AG09309 (cell line): ENCODE data around the gene KLHL12.
"Not testable (repeated sequence)": the region's sequence is repeated elsewhere in the genome, so short reads cannot be mapped to it uniquely, and the experiment has no call there.

Experiments used
- DNase-seq: peaks from one replicate; pipeline ENCODE4 v3.0.0-alpha.2; 2010; ENCODE audit warnings: low read depth
- H3K4me3 ChIP-seq: 2 replicates; pipeline ENCODE4 v1.5.1; 2011; ENCODE audit warnings: mild to moderate bottlenecking, low read depth, low read length, moderate library complexity; ENCODE audit not compliant: control insufficient read depth
- TF ChIP-seq, protein P1 (sequence below): IDR thresholded peaks from 2 replicates; pipeline ENCODE4 v1.5.1; 2011; ENCODE audit warnings: mild to moderate bottlenecking, low read depth, low read length, inconsistent platforms; ENCODE audit not compliant: insufficient read depth, control insufficient read depth; ENCODE audit errors: missing control alignments

Gene KLHL12

DNA sequence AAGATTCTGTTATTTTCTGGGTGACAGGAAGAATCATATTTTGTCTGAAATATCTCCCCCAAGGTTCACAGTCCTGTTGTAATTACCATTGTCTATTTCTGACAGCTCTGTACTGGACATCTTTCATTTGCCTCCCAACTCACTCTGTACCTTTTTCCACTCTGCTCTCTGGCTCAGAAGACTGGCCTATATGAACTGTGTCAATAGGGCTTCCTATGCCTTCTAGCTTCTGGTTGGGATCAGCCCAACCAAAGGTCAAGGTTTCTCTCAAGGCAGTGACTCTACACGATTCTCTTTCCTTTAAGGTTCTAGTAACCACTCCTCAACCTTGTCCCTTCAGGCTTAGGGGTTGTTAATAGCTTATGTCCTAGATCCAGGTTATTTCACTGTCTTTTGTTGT is 17.5 kb downstream of the KLHL12 start:
- no peak for DNase-seq
- TF ChIP-seq, protein P1, sequence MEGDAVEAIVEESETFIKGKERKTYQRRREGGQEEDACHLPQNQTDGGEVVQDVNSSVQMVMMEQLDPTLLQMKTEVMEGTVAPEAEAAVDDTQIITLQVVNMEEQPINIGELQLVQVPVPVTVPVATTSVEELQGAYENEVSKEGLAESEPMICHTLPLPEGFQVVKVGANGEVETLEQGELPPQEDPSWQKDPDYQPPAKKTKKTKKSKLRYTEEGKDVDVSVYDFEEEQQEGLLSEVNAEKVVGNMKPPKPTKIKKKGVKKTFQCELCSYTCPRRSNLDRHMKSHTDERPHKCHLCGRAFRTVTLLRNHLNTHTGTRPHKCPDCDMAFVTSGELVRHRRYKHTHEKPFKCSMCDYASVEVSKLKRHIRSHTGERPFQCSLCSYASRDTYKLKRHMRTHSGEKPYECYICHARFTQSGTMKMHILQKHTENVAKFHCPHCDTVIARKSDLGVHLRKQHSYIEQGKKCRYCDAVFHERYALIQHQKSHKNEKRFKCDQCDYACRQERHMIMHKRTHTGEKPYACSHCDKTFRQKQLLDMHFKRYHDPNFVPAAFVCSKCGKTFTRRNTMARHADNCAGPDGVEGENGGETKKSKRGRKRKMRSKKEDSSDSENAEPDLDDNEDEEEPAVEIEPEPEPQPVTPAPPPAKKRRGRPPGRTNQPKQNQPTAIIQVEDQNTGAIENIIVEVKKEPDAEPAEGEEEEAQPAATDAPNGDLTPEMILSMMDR: no peak
- no peak overlapping the region for H3K4me3 ChIP-seq

DNA sequence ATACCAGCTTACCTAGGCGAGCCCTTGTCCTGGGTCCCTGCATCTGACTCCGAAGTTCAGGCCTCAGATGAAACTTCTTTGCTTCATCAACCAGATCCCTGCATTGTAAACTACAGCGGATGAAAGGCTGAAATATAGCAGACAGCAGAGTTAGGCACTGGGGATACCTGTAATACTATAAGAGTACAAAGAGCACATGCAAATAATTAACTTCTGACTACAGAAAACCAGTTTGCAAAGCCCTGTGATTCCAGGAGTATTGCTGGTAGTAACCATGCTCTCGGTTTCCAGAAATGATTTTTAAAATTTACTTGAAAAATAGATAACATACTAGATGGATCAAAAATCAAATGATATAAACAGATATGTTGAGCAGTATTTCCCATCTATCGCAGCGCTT is 18.0 kb downstream of the KLHL12 start:
- DNase-seq: no peak
- H3K4me3 ChIP-seq: no peak overlapping the region
- TF ChIP-seq, protein P1: no peak

DNA sequence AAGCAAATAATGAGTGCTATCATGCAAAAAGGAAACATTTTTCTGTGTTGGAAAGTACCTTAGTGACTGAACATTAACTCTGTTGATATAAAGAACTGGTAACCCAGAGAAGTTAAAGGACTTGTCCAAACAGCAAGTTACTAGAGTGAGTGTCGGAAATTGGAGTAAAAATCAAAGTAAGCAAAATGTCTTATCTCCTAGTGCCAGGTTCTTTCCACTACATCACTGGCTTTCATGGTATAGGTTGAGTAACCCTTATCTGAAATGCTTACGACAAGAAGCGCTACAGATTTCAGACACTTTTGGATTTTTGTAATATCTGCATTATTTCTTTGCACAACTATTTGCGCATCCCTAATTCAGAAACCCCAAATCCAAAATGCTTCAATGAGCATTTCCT is 21.7 kb downstream of the KLHL12 start:
- H3K4me3 ChIP-seq: no peak overlapping the region
- TF ChIP-seq, protein P1: no peak
- DNase-seq: no peak

DNA sequence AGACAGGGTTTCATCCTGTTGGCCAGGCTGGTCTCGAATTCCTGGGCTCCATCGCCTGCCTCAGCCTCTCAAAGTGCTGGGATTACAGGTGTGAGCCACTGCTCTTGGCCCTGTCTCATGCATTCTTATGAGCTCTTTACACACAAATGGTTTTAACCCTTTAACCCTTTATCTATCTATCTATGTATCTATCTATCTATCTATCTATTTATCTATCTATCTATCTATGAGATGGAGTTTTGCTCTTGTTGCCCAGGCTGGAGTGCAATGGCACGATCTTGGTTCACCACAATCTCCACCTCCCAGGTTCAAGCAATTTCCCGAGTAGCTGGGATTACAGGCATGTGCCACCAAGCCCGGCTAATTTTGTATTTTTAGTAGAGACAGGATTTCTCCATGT is 23.2 kb downstream of the KLHL12 start:
- H3K4me3 ChIP-seq, DNase-seq: not testable (repeated sequence)

DNA sequence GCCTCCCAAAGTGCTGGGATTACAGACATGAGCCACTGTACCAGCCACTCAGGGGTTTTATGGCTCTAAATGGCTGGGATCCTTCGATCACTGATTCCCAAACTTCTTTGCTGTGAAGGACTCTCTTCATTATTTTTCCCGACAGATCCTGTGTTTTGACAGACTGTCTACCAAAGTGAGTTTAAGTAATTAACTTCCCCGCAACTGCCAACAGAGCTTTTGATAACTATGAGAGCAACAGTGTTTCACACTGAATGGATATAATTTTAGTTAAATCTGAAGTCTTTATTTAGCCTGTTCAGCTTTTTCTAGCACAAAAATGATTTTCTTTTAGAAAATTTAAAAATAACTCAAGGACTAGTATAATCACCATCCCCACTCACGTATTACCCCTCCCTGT is 25.5 kb downstream of the KLHL12 start:
- TF ChIP-seq, protein P1: no peak
- no peak for DNase-seq

DNA sequence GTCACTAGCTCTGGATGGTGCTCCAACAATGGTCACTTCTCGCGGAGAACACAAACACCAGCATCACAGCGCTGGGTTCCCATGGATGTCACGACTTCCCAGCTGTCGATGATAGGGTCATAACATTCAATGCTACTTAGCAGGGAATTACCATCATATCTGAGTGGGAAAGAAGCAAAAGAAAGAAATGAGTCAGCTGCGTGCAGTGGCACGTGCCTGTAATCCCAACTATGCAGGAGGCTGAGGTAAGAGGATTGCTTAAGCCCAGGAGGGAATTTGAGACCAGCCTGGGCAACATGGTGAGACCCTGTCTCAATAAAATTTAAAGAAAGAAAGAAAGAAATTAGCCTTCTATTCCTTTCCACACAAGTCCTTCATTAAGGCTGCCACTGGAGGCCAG is 34.5 kb downstream of the KLHL12 start:
- TF ChIP-seq, protein P1: no peak
- no peak overlapping the region for H3K4me3 ChIP-seq
- no peak for DNase-seq

More for the DNA sequence above, 25.5 kb downstream of the KLHL12 start:
- no peak overlapping the region for H3K4me3 ChIP-seq

DNA sequence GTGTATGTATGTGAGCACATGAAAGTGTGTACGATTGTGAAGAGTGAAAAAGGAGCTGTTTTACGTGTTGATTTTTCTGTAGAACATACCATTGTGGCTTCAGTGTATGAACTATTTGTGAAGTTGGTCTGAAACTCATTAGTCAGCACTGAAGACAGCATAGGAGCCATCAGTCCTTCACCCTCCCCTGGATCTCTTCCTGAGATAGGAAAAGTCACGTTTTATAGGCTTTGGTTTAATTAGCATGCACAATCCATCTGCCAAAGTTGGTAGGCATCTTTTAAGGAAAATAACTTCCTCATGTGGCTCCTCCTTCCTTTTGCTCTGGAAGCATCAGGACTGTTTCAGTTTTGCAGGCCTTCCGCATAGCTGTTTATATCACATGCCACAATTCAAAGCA is 36.6 kb downstream of the KLHL12 start:
- H3K4me3 ChIP-seq: no peak overlapping the region
- no peak for DNase-seq
- TF ChIP-seq, protein P1: no peak
